ENCODE results near the gene PEAR1.

DNA sequence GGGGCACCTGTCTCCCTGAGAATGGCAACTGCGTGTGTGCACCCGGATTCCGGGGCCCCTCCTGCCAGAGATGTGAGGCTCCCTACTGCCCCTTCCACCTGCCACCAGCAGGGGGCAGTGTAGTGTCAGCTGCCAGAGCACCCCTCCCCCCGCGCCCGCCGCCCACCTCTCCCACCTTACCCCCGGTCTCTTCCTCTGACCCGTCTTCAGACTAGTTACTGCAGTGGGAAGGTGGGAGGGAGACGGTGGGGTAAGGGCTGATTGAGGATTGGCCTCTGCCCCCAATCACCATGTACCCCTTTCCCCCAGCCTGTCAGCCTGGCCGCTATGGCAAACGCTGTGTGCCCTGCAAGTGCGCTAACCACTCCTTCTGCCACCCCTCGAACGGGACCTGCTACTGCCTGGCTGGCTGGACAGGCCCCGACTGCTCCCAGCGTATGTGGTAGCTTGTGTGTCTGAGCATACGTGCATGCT lies 16.8 kb downstream of the PEAR1 start:
- TF ChIP-seq, protein P1, sequence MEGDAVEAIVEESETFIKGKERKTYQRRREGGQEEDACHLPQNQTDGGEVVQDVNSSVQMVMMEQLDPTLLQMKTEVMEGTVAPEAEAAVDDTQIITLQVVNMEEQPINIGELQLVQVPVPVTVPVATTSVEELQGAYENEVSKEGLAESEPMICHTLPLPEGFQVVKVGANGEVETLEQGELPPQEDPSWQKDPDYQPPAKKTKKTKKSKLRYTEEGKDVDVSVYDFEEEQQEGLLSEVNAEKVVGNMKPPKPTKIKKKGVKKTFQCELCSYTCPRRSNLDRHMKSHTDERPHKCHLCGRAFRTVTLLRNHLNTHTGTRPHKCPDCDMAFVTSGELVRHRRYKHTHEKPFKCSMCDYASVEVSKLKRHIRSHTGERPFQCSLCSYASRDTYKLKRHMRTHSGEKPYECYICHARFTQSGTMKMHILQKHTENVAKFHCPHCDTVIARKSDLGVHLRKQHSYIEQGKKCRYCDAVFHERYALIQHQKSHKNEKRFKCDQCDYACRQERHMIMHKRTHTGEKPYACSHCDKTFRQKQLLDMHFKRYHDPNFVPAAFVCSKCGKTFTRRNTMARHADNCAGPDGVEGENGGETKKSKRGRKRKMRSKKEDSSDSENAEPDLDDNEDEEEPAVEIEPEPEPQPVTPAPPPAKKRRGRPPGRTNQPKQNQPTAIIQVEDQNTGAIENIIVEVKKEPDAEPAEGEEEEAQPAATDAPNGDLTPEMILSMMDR (IDR thresholded peaks at IDR 0.05) = peak; percentile 20 to 78 (median 62)
- no peak for TF ChIP-seq POLR2A (IDR thresholded peaks at IDR 0.05)

Data from Peyer's patch (tissue), 4 donors.